Hypothalamus (tissue), 51 donors: Measurements from ENCODE around the gene SPG7.
A peak's percentile ranks its signal among the peaks of the same experiment; 100 is the strongest.

ENCODE experiments used
- DNase-seq, 51 donors: peaks; one replicate each; lab custom pipeline; 2025; lab: John Stamatoyannopoulos, UW

The SPG7 gene

GRCh38 chr16:89545044-89545830, 37.0 kb downstream of the SPG7 start:
- no peak for DNase-seq

- no peak for DNase-seq
Observed at GRCh38 chr16:89545831-89546574, 37.8 kb downstream of the SPG7 start.

DNA sequence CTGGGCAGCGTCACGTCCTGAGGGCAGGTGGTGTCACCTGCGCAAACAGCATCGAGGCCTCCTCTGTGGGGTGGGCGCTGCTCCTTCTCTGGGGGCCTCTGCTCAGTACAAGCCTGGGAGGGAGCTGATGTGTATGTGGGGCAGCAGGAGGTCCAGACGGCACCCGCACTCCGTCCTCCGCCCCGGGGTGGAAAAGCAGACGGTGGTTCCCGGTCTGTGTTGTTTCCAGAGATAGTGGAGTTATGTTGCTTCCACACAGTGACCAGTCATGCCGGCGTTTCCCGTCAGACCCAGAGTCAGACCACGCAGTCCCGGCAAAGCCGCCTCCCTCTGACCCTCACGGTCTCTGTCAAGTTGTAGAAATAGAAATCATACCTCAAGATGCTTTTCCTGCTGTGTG, 38.6 kb downstream of the SPG7 start:
- no peak for DNase-seq

DNA sequence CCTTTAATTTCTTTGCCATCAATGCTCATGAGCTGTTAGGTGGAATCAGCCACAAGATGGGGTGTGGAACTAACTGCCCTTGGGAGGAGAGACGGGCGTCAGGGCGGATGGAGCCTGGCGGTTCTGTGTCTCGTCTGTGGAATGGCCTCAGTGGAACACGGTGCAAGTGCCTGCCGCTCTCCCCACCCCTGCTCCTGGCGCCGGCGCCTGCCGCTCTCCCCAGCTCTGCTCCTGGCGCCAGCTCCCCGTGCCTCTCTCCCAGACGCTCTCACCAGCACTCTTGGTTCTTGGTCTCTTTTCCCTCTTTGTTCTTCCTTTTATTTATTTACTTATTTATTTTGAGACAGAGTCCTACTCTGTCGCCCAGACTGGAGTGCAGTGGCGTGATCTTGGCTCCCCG, 39.1 kb downstream of the SPG7 start:
- DNase-seq = no peak

GRCh38 chr16:89547860-89548259, 39.7 kb downstream of the SPG7 start:
- DNase-seq = no peak

DNA sequence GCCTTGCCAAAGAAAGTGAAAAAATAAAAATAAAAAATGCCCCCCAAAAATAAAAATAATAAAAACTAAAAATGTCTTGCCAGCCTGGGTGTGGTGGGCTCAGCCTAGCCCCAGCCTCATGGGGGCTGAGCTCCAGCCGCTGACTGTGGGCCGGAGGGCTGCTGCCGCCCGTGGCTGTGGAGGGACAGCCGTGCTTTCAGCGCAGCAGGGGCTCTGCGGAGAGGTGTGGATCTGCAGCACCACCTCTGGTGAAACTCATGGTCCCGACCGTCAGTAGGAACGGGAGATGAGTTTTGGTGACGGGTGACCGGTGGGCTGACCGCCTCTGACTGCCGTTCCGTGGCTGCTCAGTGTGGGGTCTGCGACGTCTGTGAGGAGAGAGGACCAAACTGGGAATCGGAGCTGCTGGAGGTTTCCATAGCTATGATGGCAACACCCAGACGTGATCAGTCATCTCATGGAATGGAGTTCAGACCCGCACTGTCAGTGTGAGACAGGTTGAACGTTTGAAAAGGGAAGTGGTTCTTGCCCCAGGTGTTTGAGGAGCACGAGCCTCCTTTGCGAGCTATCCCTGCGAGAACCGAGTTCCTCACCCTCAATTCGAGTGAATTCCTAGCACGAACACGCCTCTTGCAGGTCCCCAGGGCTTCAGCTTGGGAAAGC, 40.3 kb downstream of the SPG7 start:
- DNase-seq = no peak

DNA sequence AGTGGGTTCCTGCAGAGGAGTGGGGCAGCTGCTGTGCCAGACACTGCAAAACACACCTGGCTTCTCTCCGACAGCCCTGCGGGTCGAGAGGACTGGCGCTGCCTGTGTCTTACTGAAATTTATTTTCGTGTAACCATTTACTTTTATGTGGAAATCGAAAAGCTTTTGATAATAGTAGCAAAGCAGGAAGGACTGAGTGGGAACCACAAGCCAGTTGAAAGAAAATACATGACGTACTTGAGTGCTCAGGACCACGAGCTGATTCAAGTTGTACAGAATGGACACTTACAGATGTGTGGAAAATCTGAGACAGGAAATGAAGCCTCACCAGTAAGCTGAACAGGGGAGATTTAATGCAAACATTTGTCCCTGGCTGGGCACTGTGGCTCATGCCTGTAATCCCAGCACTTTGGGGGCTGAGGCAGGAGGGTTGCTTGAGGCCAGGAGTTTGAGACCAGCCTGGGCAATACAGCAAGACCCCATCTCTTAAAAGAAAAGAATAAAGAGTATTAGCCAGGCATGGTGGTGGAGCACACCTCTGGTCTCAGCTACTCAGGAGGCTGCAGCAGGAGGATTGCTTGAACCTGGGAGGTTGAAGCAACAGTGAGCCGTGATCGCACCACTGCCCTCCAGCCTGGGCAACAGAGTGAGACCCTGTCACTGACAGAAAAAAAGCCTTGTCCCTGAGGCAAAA, 41.0 kb downstream of the SPG7 start:
- DNase-seq = no peak

DNA sequence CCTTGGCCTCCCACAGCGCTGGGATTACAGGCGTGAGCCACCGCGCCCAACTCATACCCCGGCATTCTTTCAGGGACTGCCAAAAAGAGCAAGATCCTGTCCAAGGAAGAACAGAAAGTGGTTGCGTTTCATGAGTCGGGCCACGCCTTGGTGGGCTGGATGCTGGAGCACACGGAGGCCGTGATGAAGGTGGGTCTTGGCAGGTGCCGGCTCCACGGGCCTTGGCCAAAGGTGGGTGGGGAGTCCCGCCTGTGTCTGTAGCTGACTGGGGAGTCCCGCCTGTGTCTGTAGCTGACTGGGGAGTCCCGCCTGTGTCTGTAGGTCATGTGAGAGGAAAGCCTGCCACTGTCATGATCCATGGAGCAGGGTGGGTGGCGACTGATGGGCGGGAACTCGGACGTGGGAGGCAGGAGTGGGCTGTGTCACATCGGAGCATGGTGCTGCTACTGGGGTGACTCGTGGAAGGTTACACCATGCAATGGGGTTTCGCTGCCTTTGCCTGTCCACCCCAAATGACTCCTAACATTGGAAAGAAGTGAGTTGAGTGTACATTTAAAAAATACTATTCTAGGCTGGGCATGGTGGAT, 42.3 kb downstream of the SPG7 start:
- no peak for DNase-seq

- no peak for DNase-seq
Observed at GRCh38 chr16:89552329-89552728, 44.1 kb downstream of the SPG7 start.

DNA sequence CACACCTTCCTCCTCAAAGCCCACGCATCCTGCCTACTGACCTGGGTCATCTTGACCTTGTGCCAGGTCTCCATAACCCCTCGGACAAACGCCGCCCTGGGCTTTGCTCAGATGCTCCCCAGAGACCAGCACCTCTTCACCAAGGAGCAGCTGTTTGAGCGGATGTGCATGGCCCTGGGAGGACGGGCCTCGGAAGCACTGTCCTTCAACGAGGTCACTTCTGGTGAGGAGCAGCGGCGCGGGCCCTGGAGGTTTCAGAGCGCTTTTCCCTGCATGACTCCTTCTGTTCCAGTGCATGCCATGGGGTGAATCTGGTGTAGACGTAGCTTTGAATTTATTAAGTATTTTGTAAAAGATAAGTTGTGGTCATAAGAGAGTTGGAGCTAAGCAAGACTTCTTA, 44.7 kb downstream of the SPG7 start:
- no peak for DNase-seq

GRCh38 chr16:89553733-89554132, 45.5 kb downstream of the SPG7 start:
- DNase-seq = no peak

- DNase-seq = no peak
Observed at GRCh38 chr16:89554343-89554742, 46.1 kb downstream of the SPG7 start.

GRCh38 chr16:89555265-89555664, 47.1 kb downstream of the SPG7 start:
- DNase-seq = no peak

DNA sequence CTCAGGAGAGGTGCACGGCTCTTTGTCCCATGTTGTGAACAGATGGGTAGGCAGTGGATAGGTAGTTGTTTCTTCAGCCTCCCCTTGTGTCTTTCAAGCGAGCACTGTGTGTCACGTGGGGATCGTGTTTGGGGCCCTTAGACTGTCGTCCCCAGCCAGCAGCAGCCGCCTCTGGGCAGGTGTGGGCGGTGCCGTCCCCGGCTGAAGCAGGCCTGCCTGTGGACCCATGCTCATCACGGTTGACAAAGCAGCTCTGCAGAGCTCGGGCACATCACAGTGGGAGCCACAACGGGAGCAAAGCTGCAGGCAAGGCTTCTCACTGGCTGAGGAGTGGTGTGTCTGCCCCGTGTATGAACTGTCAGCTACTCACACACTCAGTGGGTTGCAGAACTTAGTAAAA, 47.6 kb downstream of the SPG7 start:
- no peak for DNase-seq

DNA sequence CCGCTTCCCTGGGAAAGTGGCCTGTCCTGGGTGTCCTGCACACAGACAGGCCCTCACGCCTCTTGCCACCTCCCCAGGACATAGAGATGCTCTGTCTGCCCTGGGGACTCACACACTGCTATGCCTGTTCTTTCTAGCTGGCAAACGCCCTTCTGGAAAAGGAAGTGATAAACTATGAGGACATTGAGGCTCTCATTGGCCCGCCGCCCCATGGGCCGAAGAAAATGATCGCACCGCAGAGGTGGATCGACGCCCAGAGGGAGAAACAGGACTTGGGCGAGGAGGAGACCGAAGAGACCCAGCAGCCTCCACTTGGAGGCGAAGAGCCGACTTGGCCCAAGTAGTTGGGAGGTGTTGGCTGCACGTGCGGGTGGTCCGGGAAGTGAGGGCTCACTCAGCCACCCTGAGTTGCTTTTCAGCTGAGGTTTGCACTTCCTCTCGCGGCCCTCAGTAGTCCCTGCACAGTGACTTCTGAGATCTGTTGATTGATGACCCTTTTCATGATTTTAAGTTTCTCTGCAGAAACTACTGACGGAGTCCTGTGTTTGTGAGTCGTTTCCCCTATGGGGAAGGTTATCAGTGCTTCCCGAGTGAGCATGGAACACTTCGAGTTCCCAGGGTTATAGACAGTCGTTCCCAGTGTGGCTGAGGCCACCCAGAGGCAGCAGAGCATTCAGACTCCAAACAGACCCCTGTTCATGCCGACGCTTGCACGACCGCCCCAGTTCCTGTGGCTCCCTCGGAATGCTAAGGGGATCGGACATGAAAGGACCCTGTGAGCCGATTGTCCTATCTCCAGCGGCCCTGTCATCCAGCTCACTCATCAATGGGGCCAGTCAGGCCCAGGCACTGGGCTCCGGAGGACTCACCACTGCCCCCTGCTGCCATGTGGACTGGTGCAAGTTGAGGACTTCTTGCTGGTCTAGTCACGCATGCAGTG, 48.8 kb downstream of the SPG7 start:
- peak; percentile 33 to 97 (median 82) for DNase-seq

DNA sequence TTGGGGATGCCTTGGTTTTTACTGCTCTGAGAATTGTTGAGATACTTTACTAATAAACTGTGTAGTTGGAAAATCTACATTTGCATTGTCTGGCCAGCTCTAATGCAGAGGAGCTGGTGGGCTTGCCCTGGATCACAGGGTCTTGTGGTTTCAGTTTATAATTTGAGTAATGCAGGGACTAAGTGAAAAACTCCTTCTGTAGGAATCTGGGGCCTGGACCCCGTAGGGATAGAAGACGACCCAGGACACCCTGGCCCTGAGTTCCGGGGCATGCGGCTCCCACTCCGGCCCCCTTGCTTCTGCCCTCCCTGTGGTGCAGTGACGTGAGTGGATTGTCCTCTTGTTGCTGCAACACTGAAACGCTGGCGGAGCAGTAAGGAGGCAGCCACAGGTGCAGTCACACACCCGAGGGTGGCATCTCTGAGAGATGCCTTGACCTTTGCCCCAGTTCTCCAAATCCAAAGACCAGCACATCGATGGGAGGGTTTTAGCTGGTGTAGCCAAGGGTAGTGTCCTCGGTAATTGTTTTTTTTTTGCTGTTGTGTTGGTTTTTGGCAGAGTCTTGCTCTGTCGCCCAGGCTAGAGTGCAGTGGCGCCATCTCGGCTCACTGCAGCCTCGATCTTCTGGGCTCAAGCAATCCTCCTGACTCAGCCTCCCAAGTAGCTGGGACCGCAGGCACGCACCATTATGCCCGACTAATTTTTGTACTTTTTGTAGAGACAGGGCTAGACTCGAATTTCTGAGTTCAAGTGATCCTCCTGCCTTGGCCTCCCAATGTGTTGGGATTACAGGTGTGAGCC, 49.7 kb downstream of the SPG7 start:
- no peak for DNase-seq

DNA sequence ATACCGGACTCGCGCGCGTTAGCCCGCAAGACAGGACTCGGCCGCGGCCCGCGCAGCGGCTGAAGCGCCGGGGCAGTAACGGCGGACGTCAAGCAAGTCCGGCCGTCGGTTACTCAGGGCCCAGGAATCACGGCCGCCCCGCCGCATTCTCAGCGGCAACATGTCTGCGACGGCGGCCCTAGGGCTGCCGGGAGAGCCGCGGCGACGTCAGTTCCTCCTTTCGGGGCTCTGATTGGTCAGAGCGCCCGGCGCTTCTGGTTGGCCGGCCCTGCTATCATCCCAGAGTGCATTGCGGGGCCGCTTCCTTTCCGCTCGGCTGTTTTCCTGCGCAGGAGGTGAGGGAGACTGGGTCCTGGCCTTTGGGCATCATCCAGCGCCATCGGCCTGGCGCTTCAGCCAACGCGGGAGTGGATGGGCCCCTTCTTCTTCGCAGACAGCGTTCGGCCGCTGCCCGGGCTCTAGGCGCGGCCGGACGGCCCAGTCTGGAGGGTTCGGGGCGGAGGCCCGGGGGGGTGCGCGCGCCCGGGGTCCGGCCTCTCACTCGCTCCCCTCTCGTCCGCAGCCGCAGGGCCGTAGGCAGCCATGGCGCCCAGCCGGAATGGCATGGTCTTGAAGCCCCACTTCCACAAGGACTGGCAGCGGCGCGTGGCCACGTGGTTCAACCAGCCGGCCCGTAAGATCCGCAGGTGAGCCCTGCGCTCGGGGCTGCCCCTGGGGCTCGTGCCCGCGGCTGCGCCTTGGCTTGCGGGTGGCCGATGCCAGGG, 52.4 kb downstream of the SPG7 start, which contains the start of gene RPL13:
RPL13 (plus strand) TSS at position 305 of the 764 bp plus-strand sequence; CDS start at position 583, 278 bp downstream.
- DNase-seq = peak; percentile 72 to 96 (median 91)
